Naive B cell (primary cell): ENCODE data around the gene BRD3OS. TPM values are rescaled to one million over a fixed set of nuclear protein-coding genes. Genes with fewer than 3 reads are reported as not detected.

Experiments used
- ATAC-seq, 2 donors: fragments of 150-1000 bp; cut with Tn5 transposase; 2 replicates each; pipeline ENCODE4 v1.10.0; 2021; ENCODE audit warnings: low read depth in 2 of 2, mild to moderate bottlenecking in 2 of 2, moderate library complexity in 2 of 2
- DNase-seq: peaks from one replicate; pipeline ENCODE4 v3.0.0; 2022
- H3K27ac Mint-ChIP-seq, 6 donors: one replicate each; pipeline ENCODE4 v1.8.0; 2020 to 2022; ENCODE audit warnings: mild to moderate bottlenecking in 6 of 6, mixed read lengths in 6 of 6, moderate library complexity in 5 of 6, inconsistent platforms in 2 of 6
- H3K27me3 Mint-ChIP-seq, 3 donors: one replicate each; pipeline ENCODE4 v1.8.0; 2021 to 2022; ENCODE audit warnings: mixed read lengths in 3 of 3, mild to moderate bottlenecking in 1 of 3
- H3K36me3 Mint-ChIP-seq, 2 donors: one replicate each; pipeline ENCODE4 v1.8.0; 2020 to 2022; ENCODE audit warnings: mixed read lengths in 2 of 2, inconsistent platforms in 1 of 2, mild to moderate bottlenecking in 1 of 2
- H3K4me1 Mint-ChIP-seq, 3 donors: one replicate each; pipeline ENCODE4 v1.8.0; 2020 to 2022; ENCODE audit warnings: mixed read lengths in 3 of 3, inconsistent platforms in 1 of 3, mild to moderate bottlenecking in 1 of 3, moderate library complexity in 1 of 3
- H3K4me3 Mint-ChIP-seq, 8 donors: one replicate each; pipeline ENCODE4 v1.8.0; 2020 to 2022; ENCODE audit warnings: mild to moderate bottlenecking in 8 of 8, mixed read lengths in 8 of 8, moderate library complexity in 8 of 8, inconsistent platforms in 2 of 8
- H3K9me3 Mint-ChIP-seq, 7 donors: one replicate each; pipeline ENCODE4 v1.8.0; 2020 to 2022; ENCODE audit warnings: mixed read lengths in 7 of 7, mild to moderate bottlenecking in 5 of 7, inconsistent platforms in 2 of 7, moderate library complexity in 1 of 7
- polyA plus RNA-seq, 6 donors: library from polyadenylated mRNA; unstranded; fragments of 300-500 nt; fragmentation: Illumina TruSeq; gene quantifications; one replicate each; pipeline ENCODE4 v1.2.3, GENCODE V29; 2021; ENCODE audit warnings: low read depth in 6 of 6

Gene BRD3OS
- polyA plus RNA-seq, 6 donors from 2014 or later, result 31.3 to 45.1 (median 35.9) TPM

GRCh38 chr9:134035041-134036039, 10.1 kb downstream of the BRD3OS start:
- DNase-seq, result no peak
- H3K36me3 Mint-ChIP-seq, result peaks cover 26 to 38% of the 10 kb centered on the region in 2 donors
- no peaks in the 10 kb centered on the region for H3K27me3 Mint-ChIP-seq
- H3K4me1 Mint-ChIP-seq, result peaks cover 0 to 7% (median 0%) of the 10 kb centered on the region in 3 donors
- no peak for ATAC-seq
- H3K27ac Mint-ChIP-seq, result no peak overlapping the region
- no peak overlapping the region for H3K4me3 Mint-ChIP-seq
- peaks cover 3 to 19% (median 10%) of the 10 kb centered on the region in 7 donors for H3K9me3 Mint-ChIP-seq

DNA sequence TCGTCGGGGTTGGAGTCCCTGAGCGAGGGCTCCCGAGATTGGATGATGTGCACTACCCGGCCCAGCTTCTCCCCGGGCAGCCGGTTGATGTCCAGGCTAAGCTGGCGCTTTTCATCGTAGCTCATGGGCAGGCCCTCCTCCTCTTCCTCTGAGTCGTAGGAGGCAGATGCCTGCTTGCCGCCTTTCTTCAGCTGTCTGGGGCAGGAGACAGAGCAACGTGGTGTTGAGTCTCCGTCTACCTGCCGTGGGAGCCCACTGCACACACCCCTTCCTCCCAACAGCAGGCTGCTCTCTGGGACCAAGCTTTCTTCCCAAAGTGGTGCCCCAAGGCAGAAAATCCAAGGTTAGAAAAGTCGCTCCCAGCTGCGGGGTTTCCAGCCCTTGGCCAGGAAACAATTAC, 10.8 kb downstream of the BRD3OS start:
- ATAC-seq, result no peak
- no peak for DNase-seq
- Mint-ChIP-seq H3K4me3 (no peak overlapping the region), H3K27me3 (no peaks in the 10 kb centered on the region), H3K27ac (no peak overlapping the region), H3K36me3 (peaks cover 27 to 38% of the 10 kb centered on the region in 2 donors), H3K4me1 (peaks cover 0 to 7% (median 0%) of the 10 kb centered on the region in 3 donors), H3K9me3 (peaks cover 3 to 19% (median 10%) of the 10 kb centered on the region in 7 donors)

GRCh38 chr9:134037641-134038040, 12.4 kb downstream of the BRD3OS start:
- H3K4me1 Mint-ChIP-seq, result peaks cover 0 to 7% (median 0%) of the 10 kb centered on the region in 3 donors
- H3K9me3 Mint-ChIP-seq, result peaks cover 3 to 19% (median 10%) of the 10 kb centered on the region in 7 donors
- no peak overlapping the region for H3K4me3 Mint-ChIP-seq
- no peaks in the 10 kb centered on the region for H3K27me3 Mint-ChIP-seq
- peaks cover 27 to 38% of the 10 kb centered on the region in 2 donors for H3K36me3 Mint-ChIP-seq
- ATAC-seq (no peak), DNase-seq (no peak)
- H3K27ac Mint-ChIP-seq, result no peak overlapping the region

DNA sequence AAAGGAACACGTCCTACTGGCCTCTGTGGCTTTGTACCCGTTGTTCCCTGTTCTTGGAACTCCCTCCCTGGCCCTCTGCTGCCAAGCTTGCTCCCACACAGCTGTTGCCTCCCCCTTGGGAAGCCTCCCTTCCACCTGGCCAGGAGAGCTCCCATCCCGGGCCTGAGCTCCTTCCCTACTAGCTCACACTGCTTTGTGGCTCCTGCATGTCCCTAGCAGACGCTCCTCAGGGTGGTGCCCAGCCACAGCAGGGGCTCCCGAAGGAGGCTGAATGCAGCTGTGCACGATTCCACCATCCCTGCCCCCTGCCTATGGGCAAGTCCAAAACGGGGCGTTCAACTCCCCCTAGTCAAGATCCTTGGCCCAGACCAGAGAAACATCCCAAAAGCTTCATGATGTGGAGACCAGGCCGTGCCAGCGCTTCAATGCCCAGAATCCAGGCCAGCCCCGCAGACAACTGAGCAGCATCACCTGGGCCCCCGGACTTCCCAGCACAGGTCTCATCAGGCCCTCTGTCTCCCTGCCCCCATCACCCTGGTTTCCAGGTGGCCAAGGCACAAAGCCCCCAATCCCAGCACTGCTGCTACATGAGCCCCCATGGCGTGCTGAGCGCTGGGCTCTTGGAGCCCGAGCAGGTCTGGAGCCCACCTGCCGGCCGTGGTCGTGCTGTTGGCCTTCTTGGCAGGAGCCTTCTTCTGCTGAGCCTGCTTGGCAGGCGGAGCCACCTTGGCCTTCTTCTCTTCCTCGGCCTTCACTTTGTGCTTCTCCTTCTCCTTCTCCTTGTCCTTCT, 14.3 kb downstream of the BRD3OS start:
- H3K4me3 Mint-ChIP-seq, result peak overlapping the region in 1 of 8 donors; percentile 82
- ATAC-seq (no peak), DNase-seq (no peak)
- H3K9me3 Mint-ChIP-seq, result peaks cover 3 to 19% (median 10%) of the 10 kb centered on the region in 7 donors
- peaks cover 0 to 7% (median 0%) of the 10 kb centered on the region in 3 donors for H3K4me1 Mint-ChIP-seq
- H3K27ac Mint-ChIP-seq, result peak overlapping the region in 3 of 6 donors; percentile 27 to 78 (median 42)
- peaks cover 30 to 31% of the 10 kb centered on the region in 2 donors for H3K36me3 Mint-ChIP-seq
- no peaks in the 10 kb centered on the region for H3K27me3 Mint-ChIP-seq

DNA sequence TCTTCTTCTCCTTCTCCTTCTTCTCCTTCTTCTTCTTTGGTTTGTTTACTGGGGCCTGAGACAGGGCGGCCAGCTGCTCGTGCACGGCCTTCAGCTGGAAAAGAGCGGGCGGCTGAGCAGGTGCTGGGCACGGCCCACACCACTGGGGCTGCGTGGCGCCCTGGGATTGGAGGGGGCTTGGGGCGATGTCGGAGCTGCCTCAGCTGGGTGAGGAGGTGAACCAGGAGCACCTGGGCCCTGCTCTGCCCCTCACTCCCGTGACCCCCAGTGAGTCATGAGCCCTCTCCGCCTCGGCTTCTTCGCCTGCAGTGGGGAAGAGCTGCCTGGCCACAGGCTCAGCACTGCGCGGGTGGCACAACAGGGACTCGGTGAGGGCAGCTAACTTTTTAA, 14.9 kb downstream of the BRD3OS start:
- Mint-ChIP-seq H3K27ac (no peak overlapping the region), H3K4me1 (peaks cover 0 to 7% (median 0%) of the 10 kb centered on the region in 3 donors), H3K4me3 (peak overlapping the region in 1 of 8 donors; percentile 82), H3K9me3 (peaks cover 3 to 19% (median 10%) of the 10 kb centered on the region in 7 donors), H3K27me3 (no peaks in the 10 kb centered on the region), H3K36me3 (peaks cover 30 to 31% of the 10 kb centered on the region in 2 donors)
- ATAC-seq (no peak), DNase-seq (no peak)

DNA sequence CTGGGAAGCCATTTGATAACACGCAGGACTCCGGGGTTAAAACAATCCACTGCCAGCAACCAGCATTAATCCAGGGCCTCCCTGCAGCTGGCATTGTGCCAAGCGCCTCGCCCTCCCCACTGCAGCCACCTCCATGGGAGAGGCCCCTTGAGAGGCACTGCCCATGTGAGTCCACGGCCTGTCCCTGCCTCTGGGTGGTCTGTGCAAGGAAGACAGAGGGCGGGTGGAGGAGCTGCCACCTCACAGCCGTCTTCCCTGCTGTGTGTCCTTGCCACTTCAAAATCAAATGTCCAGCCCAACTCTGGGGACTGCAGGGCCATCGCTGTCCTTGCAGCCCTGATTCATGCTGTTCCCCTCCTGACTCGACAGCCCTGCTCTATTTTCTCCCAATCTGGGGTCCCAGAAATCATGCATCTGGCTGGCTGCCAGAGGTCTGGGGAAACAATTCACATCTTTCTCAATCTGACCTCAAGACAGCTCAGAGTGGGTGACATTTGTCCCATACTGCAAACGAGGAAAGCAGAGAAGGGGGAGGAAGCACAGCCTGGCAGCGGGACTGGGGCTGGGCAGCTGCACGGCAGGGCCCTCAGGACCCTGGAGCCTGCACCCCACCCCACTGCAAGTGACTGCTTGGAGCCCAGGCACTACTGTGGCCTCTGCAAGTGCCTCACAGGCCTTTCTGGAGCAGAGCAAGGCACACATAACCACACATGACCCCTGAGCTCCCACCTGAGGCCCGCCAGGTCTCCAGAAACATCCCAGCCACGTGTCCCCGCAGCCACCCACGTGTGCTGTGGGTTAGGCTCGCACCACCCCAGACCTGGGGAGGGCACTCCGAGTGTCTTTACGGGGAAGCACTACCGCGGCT, 15.7 kb downstream of the BRD3OS start:
- Mint-ChIP-seq H3K4me3 (no peak overlapping the region), H3K4me1 (peaks cover 0 to 7% (median 0%) of the 10 kb centered on the region in 3 donors), H3K27ac (no peak overlapping the region), H3K36me3 (peaks cover 30 to 31% of the 10 kb centered on the region in 2 donors), H3K27me3 (no peaks in the 10 kb centered on the region), H3K9me3 (peaks cover 3 to 19% (median 10%) of the 10 kb centered on the region in 7 donors)
- no peak for DNase-seq
- ATAC-seq, result no peak

DNA sequence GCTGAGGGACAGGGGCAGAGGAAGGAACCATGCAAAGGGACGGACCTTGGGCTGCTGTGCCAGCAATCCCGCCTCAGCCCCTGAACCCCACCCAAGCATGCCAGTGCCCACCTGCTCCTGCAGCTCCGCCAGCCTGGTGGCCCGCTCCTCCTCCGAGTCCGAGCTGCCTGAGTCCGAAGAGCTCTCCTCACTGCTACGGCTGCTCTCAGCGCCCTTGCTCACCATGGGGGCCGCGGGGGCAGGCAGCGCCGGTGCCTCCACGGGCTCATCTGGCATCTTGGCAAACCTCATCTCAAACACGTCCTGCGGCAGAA, 16.3 kb downstream of the BRD3OS start:
- peaks cover 0 to 7% (median 0%) of the 10 kb centered on the region in 3 donors for H3K4me1 Mint-ChIP-seq
- H3K27ac Mint-ChIP-seq, result no peak overlapping the region
- H3K4me3 Mint-ChIP-seq, result no peak overlapping the region
- ATAC-seq (no peak), DNase-seq (no peak)
- no peaks in the 10 kb centered on the region for H3K27me3 Mint-ChIP-seq
- peaks cover 25 to 26% of the 10 kb centered on the region in 2 donors for H3K36me3 Mint-ChIP-seq
- H3K9me3 Mint-ChIP-seq, result peaks cover 3 to 19% (median 10%) of the 10 kb centered on the region in 7 donors

DNA sequence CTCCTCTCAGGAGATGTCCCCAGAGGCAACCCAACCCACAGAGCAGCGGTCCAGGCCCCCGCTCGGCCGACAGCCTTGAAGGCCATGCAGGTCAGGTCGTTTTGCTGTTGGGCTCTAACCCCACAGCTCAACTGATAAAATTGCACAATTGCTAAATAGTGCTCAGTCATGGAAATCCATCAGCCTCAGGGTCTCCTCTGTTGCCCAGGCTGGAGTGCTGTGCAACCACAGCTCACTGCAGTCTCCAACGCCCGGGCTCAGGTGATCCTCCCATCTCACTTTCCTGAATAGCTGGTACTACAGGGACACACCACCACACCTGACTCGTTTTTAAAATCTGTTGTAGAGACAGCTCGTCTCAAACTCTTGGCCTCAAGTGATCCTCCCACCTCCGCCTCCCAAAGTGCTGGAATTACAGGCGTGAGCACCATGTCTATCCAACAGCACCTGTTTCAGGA, 18.3 kb downstream of the BRD3OS start:
- Mint-ChIP-seq H3K27ac (peak overlapping the region in 1 of 6 donors; percentile 41), H3K4me1 (peaks cover 0 to 7% (median 0%) of the 10 kb centered on the region in 3 donors), H3K36me3 (peaks cover 17 to 23% of the 10 kb centered on the region in 2 donors), H3K9me3 (peaks cover 0 to 8% (median 4%) of the 10 kb centered on the region in 7 donors), H3K27me3 (no peaks in the 10 kb centered on the region), H3K4me3 (no peak overlapping the region)
- DNase-seq (no peak), ATAC-seq (no peak)

DNA sequence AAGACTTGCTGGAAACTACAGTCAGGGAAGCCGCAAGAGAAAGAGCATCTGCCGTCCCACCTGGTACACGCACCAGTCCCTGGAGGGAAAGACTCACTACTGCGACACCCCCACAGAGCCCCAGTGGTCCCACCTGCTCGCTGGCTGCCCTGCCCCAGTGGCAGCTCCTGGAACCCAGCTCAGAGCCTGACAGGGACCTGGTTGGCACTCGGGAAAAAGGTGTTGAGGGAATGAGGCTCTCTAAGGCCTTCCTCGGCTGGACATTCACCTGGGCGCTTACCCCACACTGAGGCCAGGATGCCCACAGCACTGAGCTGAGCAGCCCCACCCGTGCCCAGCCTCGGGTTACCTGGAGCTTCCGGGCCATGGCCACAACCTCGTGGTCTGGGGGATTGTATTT, 19.7 kb downstream of the BRD3OS start:
- ATAC-seq (no peak), DNase-seq (no peak)
- H3K4me1 Mint-ChIP-seq, result no peaks in the 10 kb centered on the region
- peaks cover 3 to 9% of the 10 kb centered on the region in 2 donors for H3K36me3 Mint-ChIP-seq
- H3K27me3 Mint-ChIP-seq, result no peaks in the 10 kb centered on the region
- H3K9me3 Mint-ChIP-seq, result no peaks in the 10 kb centered on the region
- no peak overlapping the region for H3K4me3 Mint-ChIP-seq
- H3K27ac Mint-ChIP-seq, result no peak overlapping the region

DNA sequence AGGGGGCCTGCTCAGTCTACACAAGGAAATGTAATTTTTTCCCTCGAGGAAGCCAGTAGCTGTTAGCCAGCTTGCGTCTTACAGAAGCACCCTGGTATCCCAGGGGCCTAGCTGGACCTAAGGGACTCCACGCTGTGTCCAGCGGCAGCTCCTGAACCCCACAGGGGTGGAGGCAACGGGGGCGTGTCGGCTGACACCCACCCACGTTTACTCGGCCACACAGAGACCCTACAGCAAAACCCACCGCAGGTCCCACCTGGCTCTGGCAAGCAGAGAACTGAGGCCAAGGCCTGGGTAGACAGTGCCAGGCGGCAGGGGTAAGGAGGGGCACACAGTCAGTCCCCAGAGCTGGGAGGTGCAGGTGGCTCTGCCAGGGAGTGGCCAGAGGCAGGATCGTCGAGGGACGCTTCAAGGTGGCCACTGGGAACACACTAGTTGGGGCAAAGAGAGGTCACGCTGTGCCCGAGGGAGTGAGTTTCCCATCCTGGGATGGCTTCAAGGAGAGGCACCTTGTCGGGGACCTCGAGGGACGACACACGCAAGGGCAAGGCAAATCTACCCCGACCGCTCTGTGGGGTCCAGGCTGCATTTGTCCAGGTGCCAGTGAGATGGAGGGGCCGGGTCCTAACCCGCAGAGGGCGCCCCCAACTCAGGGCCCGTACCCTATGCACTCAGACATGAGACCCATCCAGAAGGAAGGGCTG, 20.7 kb downstream of the BRD3OS start:
- Mint-ChIP-seq H3K27ac (peak overlapping the region in 1 of 6 donors; percentile 11), H3K4me1 (peaks cover 0 to 2% (median 0%) of the 10 kb centered on the region in 3 donors), H3K9me3 (no peaks in the 10 kb centered on the region), H3K27me3 (no peaks in the 10 kb centered on the region), H3K36me3 (peaks cover 0 to 7% of the 10 kb centered on the region in 2 donors), H3K4me3 (no peak overlapping the region)
- DNase-seq (no peak), ATAC-seq (no peak)

DNA sequence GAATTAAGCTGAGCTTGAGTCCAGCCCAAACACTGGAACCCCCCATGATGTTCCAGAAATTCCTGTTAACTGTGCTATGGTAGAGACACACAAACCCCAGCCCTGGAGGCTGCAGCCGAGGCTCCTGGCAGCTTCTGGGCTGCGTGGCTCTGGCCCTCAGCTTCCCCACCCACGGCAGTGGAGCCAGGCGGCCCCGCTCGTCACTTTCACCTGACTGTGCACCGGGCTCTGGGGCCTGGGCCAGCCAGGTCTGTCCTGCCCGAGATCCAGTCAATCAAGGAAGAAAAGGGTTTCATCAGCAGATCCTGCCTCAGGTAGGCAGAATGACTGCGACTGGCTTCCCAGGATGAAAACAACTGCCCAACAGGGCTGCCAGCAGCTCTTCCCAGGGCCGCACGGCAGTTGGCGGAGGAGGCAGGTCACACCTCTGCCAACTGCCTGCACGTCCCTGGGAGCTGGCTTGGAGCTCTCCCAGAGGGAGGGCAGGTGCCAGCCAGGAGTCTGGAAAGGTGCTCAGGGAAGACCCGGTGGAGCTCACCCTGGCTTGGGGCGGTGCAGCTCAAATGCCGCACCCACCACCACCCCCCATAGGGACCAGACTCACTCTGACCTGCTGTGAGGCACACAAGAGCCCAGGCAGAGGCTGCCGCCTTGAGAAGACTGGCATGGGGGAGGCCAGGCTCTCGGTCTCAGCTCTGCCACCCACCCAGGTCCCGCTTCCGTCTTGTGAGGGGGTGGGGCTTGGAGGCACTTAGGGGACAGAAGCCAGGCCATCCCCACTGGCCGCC, 21.8 kb downstream of the BRD3OS start:
- Mint-ChIP-seq H3K4me1 (peaks cover 0 to 6% (median 0%) of the 10 kb centered on the region in 3 donors), H3K9me3 (no peaks in the 10 kb centered on the region), H3K4me3 (no peak overlapping the region), H3K36me3 (peaks cover 7 to 16% of the 10 kb centered on the region in 2 donors), H3K27ac (no peak overlapping the region), H3K27me3 (no peaks in the 10 kb centered on the region)
- DNase-seq, result no peak
- no peak for ATAC-seq
